Loucy (cell line): ENCODE measurements around the gene SEPSECS.

Experiments
- EZH2phosphoT487 ChIP-seq: fragments of 200-600 bp; IDR thresholded peaks from 2 replicates; pipeline ENCODE4 v1.6.1; 2018; ENCODE audit warnings: antibody characterized with exemption, mild to moderate bottlenecking, moderate library complexity, borderline replicate concordance
- TF ChIP-seq, protein P1 (sequence below): fragments of 200-600 bp; sonication (generic); conservative IDR thresholded peaks from 2 replicates; pipeline ENCODE4 v1.5.1; 2014; ENCODE audit warnings: mild to moderate bottlenecking, antibody characterized with exemption, low read length

GRCh38 chr4:25162566-25162965, 2.3 kb upstream of the SEPSECS start:
- TF ChIP-seq, protein P1, sequence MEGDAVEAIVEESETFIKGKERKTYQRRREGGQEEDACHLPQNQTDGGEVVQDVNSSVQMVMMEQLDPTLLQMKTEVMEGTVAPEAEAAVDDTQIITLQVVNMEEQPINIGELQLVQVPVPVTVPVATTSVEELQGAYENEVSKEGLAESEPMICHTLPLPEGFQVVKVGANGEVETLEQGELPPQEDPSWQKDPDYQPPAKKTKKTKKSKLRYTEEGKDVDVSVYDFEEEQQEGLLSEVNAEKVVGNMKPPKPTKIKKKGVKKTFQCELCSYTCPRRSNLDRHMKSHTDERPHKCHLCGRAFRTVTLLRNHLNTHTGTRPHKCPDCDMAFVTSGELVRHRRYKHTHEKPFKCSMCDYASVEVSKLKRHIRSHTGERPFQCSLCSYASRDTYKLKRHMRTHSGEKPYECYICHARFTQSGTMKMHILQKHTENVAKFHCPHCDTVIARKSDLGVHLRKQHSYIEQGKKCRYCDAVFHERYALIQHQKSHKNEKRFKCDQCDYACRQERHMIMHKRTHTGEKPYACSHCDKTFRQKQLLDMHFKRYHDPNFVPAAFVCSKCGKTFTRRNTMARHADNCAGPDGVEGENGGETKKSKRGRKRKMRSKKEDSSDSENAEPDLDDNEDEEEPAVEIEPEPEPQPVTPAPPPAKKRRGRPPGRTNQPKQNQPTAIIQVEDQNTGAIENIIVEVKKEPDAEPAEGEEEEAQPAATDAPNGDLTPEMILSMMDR, result no peak
- TF ChIP-seq EZH2phosphoT487, result no peak
